Measurements from ENCODE around the gene BCAS1.

- TF ChIP-seq CTCF (IDR thresholded peaks at IDR 0.05; ENCODE audit: low read depth, low read length) = no peak
- no peak for TF ChIP-seq POLR2A (IDR thresholded peaks at IDR 0.05; ENCODE audit: extremely low read depth, insufficient read length)
These were observed 150.5 kb downstream of the BCAS1 start for GRCh38 chr20:53919886-53920285.

Data from NB4 (cell line).